Muscle of back (tissue), 13 donors: ENCODE measurements around the gene SAAL1. TPM values are rescaled to one million over a fixed set of nuclear protein-coding genes. Genes with fewer than 3 reads are reported as not detected.
A peak's percentile ranks its signal among the peaks of the same experiment; 100 is the strongest.
"Not testable (repeated sequence)": the region's sequence is repeated elsewhere in the genome, so short reads cannot be mapped to it uniquely, and the experiment has no call there.

Experiments used
- DNase-seq, 3 donors: peaks; one replicate each; pipeline versions ENCODE4 v3.0.0 to v3.0.0-alpha.2; 2013
- long read RNA-seq, 9 donors: transcript quantifications; one replicate each; lab custom pipeline, GENCODE V29; 2026
- polyA plus RNA-seq, 10 donors: library from polyadenylated mRNA; unstranded; fragments of 120-200 nt; gene quantifications; one replicate each; pipeline ENCODE4 v1.2.1, GENCODE V29; 2013; ENCODE audit not compliant: insufficient read length in 10 of 10

Gene SAAL1
- polyA plus RNA-seq: 10 to 100 TPM; 10.8 to 25.1 (median 14.9) TPM
- long read RNA-seq, donor 1, partial matches to known transcripts: 0 of 1 reads
- long read RNA-seq, donor 1, other reads (novel, unspliced or antisense): 0 of 1 reads
- long read RNA-seq, donor 2, partial matches to known transcripts: 0 of 6 reads
- long read RNA-seq, donor 2, other reads (novel, unspliced or antisense): 0 of 6 reads
- long read RNA-seq, donor 3: 0 reads
- long read RNA-seq, donor 4: 0 reads
- long read RNA-seq, donor 5, partial matches to known transcripts: 0 of 2 reads
- long read RNA-seq, donor 5, other reads (novel, unspliced or antisense): 0 of 2 reads
- long read RNA-seq, donor 6, partial matches to known transcripts: 0 of 1 reads
- long read RNA-seq, donor 6, other reads (novel, unspliced or antisense): 0 of 1 reads
- long read RNA-seq, donor 7, partial matches to known transcripts: 0 of 2 reads
- long read RNA-seq, donor 7, other reads (novel, unspliced or antisense): 0 of 2 reads
- long read RNA-seq, donor 8, partial matches to known transcripts: 0 of 6 reads
- long read RNA-seq, donor 8, other reads (novel, unspliced or antisense): 0 of 6 reads
- long read RNA-seq, donor 9: 0 reads

GRCh38 chr11:18105802-18106574 is at the start of gene SAAL1:
TSS of gene SAAL1 (minus strand) at chr11:18106082. CDS start at chr11:18106041, 41 bp downstream.
- peak; percentile 75 to 90 (median 84) for DNase-seq

DNA sequence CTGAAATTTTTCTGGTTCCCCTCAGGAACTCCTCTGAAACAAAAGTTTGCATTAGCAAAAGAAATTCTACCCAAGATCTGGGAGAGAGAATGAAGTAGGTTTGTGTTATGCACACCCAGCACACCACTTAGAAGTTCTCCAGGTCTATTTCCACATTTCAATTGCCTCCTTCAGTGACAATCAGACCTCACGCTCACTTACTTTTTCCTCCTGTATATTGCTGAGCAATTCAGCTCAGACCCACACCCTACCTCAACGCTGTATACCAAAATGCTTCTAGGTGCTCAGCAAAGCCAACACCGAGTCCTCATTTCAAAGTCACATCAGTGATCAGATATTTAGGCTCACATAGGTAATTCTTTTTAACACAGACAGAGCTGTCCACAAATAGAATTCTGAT is 45.7 kb upstream of the SAAL1 start:
- no peak for DNase-seq

- no peak for DNase-seq
Measured at GRCh38 chr11:18145837-18146236, 40.0 kb upstream of the SAAL1 start.

- no peak for DNase-seq
Measured at GRCh38 chr11:18145025-18145424, 39.1 kb upstream of the SAAL1 start.

DNA sequence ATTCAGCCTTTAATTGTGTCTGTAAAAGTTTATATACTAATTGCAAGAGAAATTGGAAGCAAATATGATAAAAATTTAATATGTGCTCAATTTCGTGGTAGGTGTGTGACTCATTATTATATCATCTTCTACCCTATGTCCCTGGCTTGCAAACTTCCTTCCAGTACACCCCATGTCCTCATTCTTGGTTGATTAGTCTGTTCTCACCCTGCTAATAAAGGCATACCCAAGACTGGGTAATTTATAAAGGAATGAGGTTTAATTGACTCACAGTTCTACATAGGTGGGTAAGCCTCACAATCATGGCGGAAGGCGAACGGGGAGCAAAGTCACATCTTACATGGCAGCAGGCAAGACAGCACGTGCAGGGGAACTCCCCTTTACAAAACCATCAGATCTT is 38.4 kb upstream of the SAAL1 start:
- no peak for DNase-seq

DNA sequence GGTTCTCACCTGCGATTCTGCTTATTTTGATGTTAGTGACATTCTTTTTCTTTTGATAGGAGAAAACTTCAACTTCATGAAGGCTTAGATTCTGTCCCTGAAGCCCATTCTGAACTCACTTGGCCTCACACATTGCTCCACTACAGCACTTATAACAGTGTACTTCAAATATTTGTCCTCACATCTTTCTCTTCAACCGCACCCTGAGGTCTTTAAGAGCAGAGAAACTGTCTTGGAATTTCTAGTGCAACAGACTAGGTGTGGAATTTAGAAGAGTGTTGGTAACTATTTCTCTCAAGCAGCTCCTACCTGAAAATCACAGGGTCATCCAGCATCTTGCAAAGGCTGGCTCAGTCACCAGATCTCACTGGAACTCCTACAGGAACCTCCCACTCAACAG is 34.3 kb upstream of the SAAL1 start:
- no peak for DNase-seq

- DNase-seq: no peak
Measured at GRCh38 chr11:18137186-18137800, 31.4 kb upstream of the SAAL1 start.

DNA sequence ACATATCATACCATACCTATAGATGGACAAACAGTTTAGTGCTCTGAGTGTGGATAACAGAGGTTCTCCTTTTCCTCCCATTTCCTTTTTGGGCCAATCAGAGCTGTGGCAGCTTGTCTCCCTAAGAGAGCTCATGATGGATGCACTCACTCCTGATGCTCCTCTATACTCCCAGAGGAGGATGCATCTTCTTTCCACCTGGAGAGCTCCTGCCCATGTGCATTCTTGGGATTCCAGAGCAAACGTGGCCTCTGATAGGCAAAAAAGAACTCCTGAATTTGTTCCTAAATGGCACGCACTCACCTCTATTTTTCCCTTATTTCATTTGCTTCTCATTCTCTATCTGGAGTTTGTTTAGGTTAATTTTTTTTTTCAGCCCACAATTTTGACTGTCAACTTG is 29.4 kb upstream of the SAAL1 start:
- DNase-seq: no peak

- DNase-seq: no peak
Measured at GRCh38 chr11:18132341-18132740, 26.5 kb upstream of the SAAL1 start, which contains the start of gene MRGPRX3. TSS of gene MRGPRX3 (plus strand) at chr11:18132571. CDS start at chr11:18137203, 4,632 bp downstream.

DNA sequence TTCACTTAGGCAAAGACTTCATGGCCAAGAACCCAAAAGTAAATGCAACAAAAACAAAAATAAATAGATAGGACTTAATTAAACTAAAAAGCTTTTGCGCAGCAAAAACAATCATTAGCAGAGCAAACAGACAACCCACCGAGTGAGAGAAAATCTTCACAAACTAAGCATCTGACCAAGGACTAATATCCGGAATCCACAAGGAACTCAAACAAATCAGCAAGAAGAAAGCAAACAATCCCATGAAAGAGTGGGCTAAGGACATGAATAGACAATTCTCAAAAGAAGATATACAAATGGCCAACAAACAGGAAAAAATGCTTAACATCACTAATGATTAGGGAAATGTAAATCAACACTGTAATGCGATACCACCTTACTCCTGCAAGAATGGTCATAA is 25.2 kb upstream of the SAAL1 start:
- DNase-seq: not testable (repeated sequence)

- DNase-seq: not testable (repeated sequence)
Measured at GRCh38 chr11:18121331-18121828, 15.5 kb upstream of the SAAL1 start.

GRCh38 chr11:18115360-18116127 is 9.7 kb upstream of the SAAL1 start:
- peak; percentile 10 to 57 (median 40) for DNase-seq

GRCh38 chr11:18111005-18111404 is 5.1 kb upstream of the SAAL1 start:
- DNase-seq: no peak

GRCh38 chr11:18108254-18108653 is 2.4 kb upstream of the SAAL1 start:
- DNase-seq: no peak

- DNase-seq: no peak
Measured at GRCh38 chr11:18106688-18107087, 806 bp upstream of the SAAL1 start.

DNA sequence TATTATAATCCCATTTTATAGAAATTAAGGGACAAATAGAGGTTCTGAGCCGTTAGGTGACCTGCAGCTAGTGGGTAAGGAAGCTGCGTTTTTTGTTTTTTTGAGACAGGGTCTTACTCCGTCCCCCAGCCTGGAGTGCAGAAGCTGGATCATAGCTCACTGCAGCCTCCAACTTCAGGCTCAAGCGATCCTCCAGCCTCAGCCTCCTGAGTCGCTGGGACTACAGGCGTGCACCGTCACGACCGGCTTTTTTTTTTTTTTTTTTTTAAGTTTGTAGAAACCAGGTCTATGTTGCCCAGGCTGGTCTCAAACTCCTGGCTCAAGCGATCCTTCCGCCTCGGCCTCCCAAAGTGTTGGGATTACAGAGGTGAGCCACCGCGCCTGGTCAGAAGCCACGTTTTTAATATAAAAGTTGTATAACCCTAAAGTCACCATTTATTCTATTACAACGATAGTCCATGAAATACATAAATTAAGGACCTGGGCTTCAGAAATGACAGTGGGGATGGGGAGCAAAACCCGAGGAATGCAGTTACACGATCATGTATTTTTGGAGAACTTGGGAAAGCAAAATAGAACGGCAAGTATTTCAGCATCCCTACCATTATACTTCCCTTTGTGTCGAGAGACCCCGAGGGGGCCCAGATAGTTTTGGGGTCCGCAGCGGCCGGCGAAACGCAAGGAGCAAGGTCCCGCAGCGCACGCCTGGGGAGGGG is 638 bp downstream of the SAAL1 start:
- peak in 1 of 3 donors; percentile 1 for DNase-seq

GRCh38 chr11:18100926-18101656 is 4.8 kb downstream of the SAAL1 start:
- no peak for DNase-seq

- no peak for DNase-seq
Measured at GRCh38 chr11:18093959-18094358, 11.9 kb downstream of the SAAL1 start.

DNA sequence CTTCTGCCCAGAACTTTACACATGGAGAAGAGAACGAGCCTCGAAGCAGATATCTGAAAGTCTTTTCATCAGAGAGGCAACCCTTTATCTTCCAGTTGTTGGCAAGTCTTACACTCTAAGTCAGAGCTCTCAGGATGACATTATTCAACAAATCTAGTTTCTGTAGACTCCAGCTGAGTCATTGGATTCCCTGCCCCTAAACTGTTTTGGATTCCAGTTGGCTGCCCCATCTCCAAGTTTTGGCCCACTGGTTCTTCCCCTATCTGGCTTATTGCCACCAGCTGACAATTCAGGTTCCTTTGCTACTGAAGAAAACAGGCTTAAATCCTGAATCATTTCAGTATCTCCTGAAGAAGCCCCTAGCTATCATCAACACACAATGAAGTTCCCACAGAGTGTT is 14.2 kb downstream of the SAAL1 start:
- DNase-seq: no peak

DNA sequence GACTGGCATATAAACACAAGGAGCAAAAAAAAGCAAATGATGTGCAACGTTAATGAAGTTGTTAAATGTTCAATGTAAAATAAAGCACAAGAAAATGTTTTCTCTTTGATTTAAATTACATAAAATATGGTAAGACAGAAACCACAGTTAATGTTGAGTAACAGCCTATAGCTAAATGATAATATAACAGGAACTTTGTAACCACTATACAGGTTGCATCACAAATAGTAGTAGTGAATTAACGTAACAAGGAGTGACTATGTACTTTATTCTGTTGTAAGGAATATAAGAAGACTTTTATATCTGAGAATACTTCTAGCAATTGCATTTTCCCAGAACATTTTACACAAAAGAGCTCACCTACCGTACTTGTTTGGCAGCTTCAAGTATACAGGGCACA is 16.9 kb downstream of the SAAL1 start:
- no peak for DNase-seq
